Thyroid gland (tissue), 4 donors: ENCODE data around the gene SPRN. TPM values are rescaled to one million over a fixed set of nuclear protein-coding genes. Genes with fewer than 3 reads are reported as not detected.

ENCODE experiments used
- DNase-seq, 2 donors: peaks; one replicate each; pipeline ENCODE4 v3.0.0-alpha.2; 2019
- H3K27ac ChIP-seq, 3 donors: fragments of 200-600 bp; sonication (generic); 1 replicate in 2 of 3; 2 replicates in 1 of 3; pipeline ENCODE4 v1.5.1; 2016 to 2019; ENCODE audit warnings: mild to moderate bottlenecking in 1 of 3, moderate library complexity in 1 of 3
- H3K27me3 ChIP-seq: fragments of 200-600 bp; sonication (generic); one replicate; pipeline ENCODE4 v1.5.1; 2019
- H3K36me3 ChIP-seq, 2 donors: fragments of 200-600 bp; sonication (generic); one replicate each; pipeline ENCODE4 v1.5.1; 2016 to 2019
- H3K4me1 ChIP-seq, 2 donors: fragments of 200-600 bp; sonication (generic); one replicate each; pipeline ENCODE4 v1.5.1; 2017 to 2019
- H3K4me3 ChIP-seq, 3 donors: fragments of 200-600 bp; sonication (generic); replicated peaks in 1 of 3; 1 replicate in 2 of 3; 2 replicates in 1 of 3; pipeline ENCODE4 v1.5.1; 2016; ENCODE audit warnings: mild to moderate bottlenecking in 1 of 3
- H3K9me3 ChIP-seq: fragments of 200-600 bp; sonication (generic); one replicate; pipeline ENCODE4 v1.5.1; 2017
- POLR2A ChIP-seq, 2 donors: fragments of 450-650 bp; IDR thresholded peaks; one replicate each; pipeline ENCODE4 v1.6.1; 2017; ENCODE audit warnings: antibody characterized with exemption in 2 of 2, mild to moderate bottlenecking in 2 of 2, moderate library complexity in 1 of 2
- WGBS, 2 donors: methylation state at CpG; one replicate each; pipeline ENCODE4 v1.1.5; 2017; 5-methylcytosine and 5-hydroxymethylcytosine counted together
- intact Hi-C: fragments of 100-400 bp; cut with DNase I; formaldehyde crosslinking; loops from one replicate; pipeline ENCODE4 v1.15.1; 2023
- total RNA-seq, 4 donors: library from RNA; depleted of rRNA; stranded (reverse); fragments of >200 nt; gene quantifications; one replicate each; pipeline ENCODE4 v1.2.3, GENCODE V29; 2016
- TF ChIP-seq, protein P1 (sequence below), 6 experiments: fragments of 200-600 bp in 3 of 6; fragments of 450-650 bp in 3 of 6; sonication (generic) in 3 of 6; IDR thresholded peaks; one replicate each; pipeline ENCODE4 v1.5.1; 2016 to 2019; ENCODE audit warnings: antibody characterized with exemption in 6 of 6, mild to moderate bottlenecking in 2 of 6, inconsistent platforms in 1 of 6, moderate library complexity in 1 of 6

SPRN gene
- total RNA-seq, 4 donors from 2014 or later: 0.15 TPM; not detected in 3

GRCh38 chr10:133458710-133459453 lies 34.5 kb upstream of the SPRN start:
- Histone ChIP-seq H3K4me1 (no peaks in the 10 kb centered on the region), H3K27me3 (no peaks in the 10 kb centered on the region), H3K9me3 (no peaks in the 10 kb centered on the region), H3K27ac (no peak overlapping the region), H3K36me3 (no peaks in the 10 kb centered on the region), H3K4me3 (no peak overlapping the region)
- intact Hi-C loops: no loop called here
- no peak for TF ChIP-seq POLR2A (IDR thresholded peaks at IDR 0.05)
- TF ChIP-seq, protein P1, sequence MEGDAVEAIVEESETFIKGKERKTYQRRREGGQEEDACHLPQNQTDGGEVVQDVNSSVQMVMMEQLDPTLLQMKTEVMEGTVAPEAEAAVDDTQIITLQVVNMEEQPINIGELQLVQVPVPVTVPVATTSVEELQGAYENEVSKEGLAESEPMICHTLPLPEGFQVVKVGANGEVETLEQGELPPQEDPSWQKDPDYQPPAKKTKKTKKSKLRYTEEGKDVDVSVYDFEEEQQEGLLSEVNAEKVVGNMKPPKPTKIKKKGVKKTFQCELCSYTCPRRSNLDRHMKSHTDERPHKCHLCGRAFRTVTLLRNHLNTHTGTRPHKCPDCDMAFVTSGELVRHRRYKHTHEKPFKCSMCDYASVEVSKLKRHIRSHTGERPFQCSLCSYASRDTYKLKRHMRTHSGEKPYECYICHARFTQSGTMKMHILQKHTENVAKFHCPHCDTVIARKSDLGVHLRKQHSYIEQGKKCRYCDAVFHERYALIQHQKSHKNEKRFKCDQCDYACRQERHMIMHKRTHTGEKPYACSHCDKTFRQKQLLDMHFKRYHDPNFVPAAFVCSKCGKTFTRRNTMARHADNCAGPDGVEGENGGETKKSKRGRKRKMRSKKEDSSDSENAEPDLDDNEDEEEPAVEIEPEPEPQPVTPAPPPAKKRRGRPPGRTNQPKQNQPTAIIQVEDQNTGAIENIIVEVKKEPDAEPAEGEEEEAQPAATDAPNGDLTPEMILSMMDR (IDR thresholded peaks at IDR 0.05): no peak
- DNase-seq: no peak
- WGBS, 2 donors: 88% methylated on average over 8 to 13 of the region's 21 CpGs

DNA sequence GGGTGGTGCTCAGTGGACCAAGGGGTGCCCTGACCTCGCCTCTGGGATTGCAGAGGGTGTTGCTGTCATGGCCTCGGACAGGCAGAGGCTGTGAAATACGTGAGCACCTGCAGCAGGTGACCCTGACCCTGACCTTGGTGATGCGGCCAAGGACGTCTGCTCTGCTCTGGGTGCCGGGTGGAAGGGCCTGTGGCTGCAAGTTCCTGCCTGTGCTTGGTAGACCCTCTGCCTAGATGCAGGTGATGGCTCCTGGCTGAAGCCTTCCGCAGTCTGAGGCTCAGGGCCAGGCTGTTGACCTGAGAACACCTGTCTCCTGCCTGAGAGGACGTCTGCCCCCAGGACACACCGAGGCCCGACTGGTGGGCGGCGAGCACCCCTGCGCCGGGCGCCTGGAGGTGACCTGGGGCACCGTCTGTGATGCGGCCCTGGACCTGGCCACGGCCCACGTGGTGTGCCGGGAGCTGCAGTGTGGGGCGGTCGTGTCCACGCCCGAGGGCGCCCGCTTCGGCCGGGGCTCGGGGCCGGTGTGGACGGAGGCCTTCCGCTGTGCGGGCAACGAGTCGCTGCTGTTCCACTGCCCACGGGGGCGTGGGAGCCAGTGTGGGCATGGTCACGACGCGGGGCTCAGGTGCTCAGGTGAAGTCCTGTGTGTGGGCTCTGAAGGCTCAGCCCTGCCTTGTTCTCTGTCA lies 33.7 kb upstream of the SPRN start:
- no peaks in the 10 kb centered on the region for H3K27me3 ChIP-seq
- WGBS, 2 donors: 83 to 95% methylated on average over 1 to 38 of the region's 40 CpGs
- intact Hi-C loops: no loop called here

DNA sequence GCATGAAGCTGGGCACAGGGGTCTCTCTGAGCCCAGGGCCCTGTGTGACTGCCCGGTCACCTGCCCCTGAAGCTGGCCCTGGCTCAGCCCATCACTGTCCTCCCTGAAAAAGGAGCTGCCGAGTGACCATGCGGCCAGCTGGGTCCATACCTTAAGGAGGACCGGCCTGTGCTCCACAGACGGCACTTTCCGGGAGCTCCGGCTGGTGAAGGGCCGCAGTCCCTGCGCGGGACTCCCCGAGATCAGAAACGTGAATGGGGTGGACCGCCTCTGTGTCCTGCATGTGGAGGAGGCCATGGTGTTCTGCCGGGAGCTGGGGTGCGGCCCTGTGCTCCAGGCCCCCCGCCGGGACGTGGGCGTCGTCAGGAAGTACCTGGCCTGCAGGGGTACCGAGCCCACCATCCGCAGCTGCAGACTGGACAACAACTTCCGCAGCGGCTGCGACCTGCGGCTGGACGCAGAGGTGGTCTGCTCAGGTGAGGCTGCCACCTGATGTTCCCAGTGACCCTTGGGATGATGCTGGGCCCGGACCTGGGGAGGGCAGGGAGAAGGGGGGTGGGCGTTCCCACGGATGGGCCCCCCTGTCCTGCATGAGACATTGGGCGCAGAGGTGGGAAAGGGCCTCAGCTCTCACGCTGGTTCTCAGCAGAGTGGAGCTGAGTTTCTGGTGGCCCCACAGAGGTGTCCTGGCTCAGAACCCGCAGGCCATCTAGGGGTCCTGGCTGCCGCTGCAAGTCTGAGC lies 32.8 kb upstream of the SPRN start:
- Histone ChIP-seq H3K9me3 (no peaks in the 10 kb centered on the region), H3K4me1 (no peaks in the 10 kb centered on the region), H3K4me3 (no peak overlapping the region), H3K27ac (no peak overlapping the region), H3K27me3 (no peaks in the 10 kb centered on the region), H3K36me3 (no peaks in the 10 kb centered on the region)
- intact Hi-C loops: no loop called here
- DNase-seq: no peak
- TF ChIP-seq, protein P1 (IDR thresholded peaks at IDR 0.05): no peak
- no peak for TF ChIP-seq POLR2A (IDR thresholded peaks at IDR 0.05)
- 91 to 95% methylated on average over 7 to 17 of the region's 34 CpGs for WGBS, 2 donors

More for the DNA sequence above, 33.7 kb upstream of the SPRN start:
- Histone ChIP-seq H3K36me3 (no peaks in the 10 kb centered on the region), H3K9me3 (no peaks in the 10 kb centered on the region), H3K4me3 (no peak overlapping the region), H3K27ac (no peak overlapping the region), H3K4me1 (no peaks in the 10 kb centered on the region)
- TF ChIP-seq, protein P1 (IDR thresholded peaks at IDR 0.05): no peak
- no peak for TF ChIP-seq POLR2A (IDR thresholded peaks at IDR 0.05)
- no peak for DNase-seq

- WGBS, 2 donors: 87 to 88% methylated on average over 37 to 42 of the region's 46 CpGs
- no peak for TF ChIP-seq POLR2A (IDR thresholded peaks at IDR 0.05)
- TF ChIP-seq, protein P1 (IDR thresholded peaks at IDR 0.05): no peak
- intact Hi-C loops: no loop called here
- no peak for DNase-seq
- Histone ChIP-seq H3K4me1 (no peaks in the 10 kb centered on the region), H3K36me3 (no peaks in the 10 kb centered on the region), H3K4me3 (no peak overlapping the region), H3K27ac (no peak overlapping the region), H3K9me3 (no peaks in the 10 kb centered on the region), H3K27me3 (no peaks in the 10 kb centered on the region)
These were observed 31.9 kb upstream of the SPRN start for GRCh38 chr10:133456041-133456951.
